Left lobe of liver (tissue), 2 donors: Measurements from ENCODE around the gene NDUFA13. TPM values are rescaled to one million over a fixed set of nuclear protein-coding genes. Genes with fewer than 3 reads are reported as not detected.

ENCODE experiments used
- ATAC-seq: fragments of 200-7000 bp; cut with Tn5 transposase; one replicate; pipeline ENCODE4 v1.9.1; 2020; ENCODE audit warnings: mild to moderate bottlenecking, moderate library complexity
- DNase-seq: peaks from one replicate; pipeline ENCODE4 v3.0.0-alpha.2; 2020; ENCODE audit warnings: low spot score
- total RNA-seq: library from RNA; stranded (reverse); gene quantifications from one replicate; pipeline ENCODE4 v1.2.1, GENCODE V29; 2021
- donor health status: DM: no; HTN: no; CAD: no; lungs with moderate emphysema.
- donor health status: DM: no; HTN: yes; CAD: no.

NDUFA13 gene
- total RNA-seq, 1 donor from 2014 or later, result 200 TPM

GRCh38 chr19:19566306-19566705 lies 50.3 kb downstream of the NDUFA13 start:
- DNase-seq (no peak), ATAC-seq (no peak)

- ATAC-seq (no peak), DNase-seq (no peak)
These were observed 51.4 kb downstream of the NDUFA13 start for GRCh38 chr19:19567391-19567790.

- no peak for DNase-seq
These were observed 53.1 kb downstream of the NDUFA13 start for GRCh38 chr19:19568802-19569756.

GRCh38 chr19:19570571-19570970 lies 54.5 kb downstream of the NDUFA13 start:
- DNase-seq (no peak), ATAC-seq (no peak)

More at GRCh38 chr19:19568802-19569756, 53.1 kb downstream of the NDUFA13 start:
- ATAC-seq, result no peak

- no peak for ATAC-seq
- no peak for DNase-seq
These were observed 55.2 kb downstream of the NDUFA13 start for GRCh38 chr19:19571071-19571786.

GRCh38 chr19:19575411-19575810 lies 59.4 kb downstream of the NDUFA13 start:
- no peak for ATAC-seq
- DNase-seq, result no peak

Other genes with a start within 250 kb of the NDUFA13 start
- 73.3 TPM for gene TM6SF2, start 242.9 kb upstream of the NDUFA13 start, total RNA-seq
- 28.6 TPM for gene SUGP1, start 195.7 kb upstream of the NDUFA13 start, total RNA-seq
- 24.7 TPM for gene MAU2, start 195.4 kb upstream of the NDUFA13 start, total RNA-seq
- 36.1 TPM for gene GATAD2A, start 110.5 kb upstream of the NDUFA13 start, total RNA-seq
- 1.8 TPM for gene TSSK6, start 677 bp upstream of the NDUFA13 start, total RNA-seq
- gene YJEFN3, start 12.7 kb downstream of the NDUFA13 start, total RNA-seq, result 5.9 TPM
- gene CILP2, start 22.0 kb downstream of the NDUFA13 start, total RNA-seq, result 0.10 TPM
- gene PBX4, start 102.5 kb downstream of the NDUFA13 start, total RNA-seq, result 0.18 TPM
- 1.3 TPM for gene LPAR2, start 112.0 kb downstream of the NDUFA13 start, total RNA-seq
- gene GMIP, start 127.4 kb downstream of the NDUFA13 start, total RNA-seq, result 3.7 TPM
- 34.2 TPM for gene ATP13A1, start 147.5 kb downstream of the NDUFA13 start, total RNA-seq
- gene ZNF101, start 152.6 kb downstream of the NDUFA13 start, total RNA-seq, result 3.4 TPM
- 0.40 TPM for gene ZNF14, start 216.9 kb downstream of the NDUFA13 start, total RNA-seq